ENCODE data around the gene SEZ6. TPM values are rescaled to one million over a fixed set of nuclear protein-coding genes. Genes with fewer than 3 reads are reported as not detected.

SEZ6 gene
- total RNA-seq, 1 donor from 2014 or later: not detected

DNA sequence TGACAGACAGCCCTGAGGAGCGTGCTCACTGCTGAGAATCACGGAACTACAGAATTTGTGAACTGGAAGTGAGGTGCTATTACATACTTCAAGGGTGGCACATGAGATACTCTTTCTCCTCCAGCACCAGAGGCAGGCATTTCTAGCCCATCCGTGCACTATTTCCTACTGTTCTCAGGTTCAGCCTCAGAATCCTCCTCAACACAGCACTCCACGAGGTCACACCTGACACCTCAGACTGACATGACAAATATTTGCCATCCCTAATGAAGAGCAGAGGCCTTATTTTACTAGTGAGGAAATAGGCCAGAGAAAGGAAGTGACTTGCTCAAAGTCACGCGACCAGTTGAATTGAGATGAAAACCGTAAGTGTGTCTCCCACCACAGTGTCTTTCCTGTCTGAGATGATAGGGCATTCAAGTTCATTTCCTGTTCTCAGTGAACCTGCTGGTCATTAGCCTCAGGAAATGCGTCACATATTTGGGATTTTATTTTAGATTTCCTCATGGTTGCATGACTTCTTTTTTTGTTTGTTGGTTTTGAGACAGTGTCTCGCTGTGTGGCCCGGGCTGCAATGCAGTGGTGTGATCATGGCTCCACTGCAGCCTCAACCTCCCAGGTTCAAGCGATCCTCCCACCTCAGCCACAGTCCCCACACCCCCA, 23.6 kb downstream of the SEZ6 start:
- Histone ChIP-seq H3K27me3 (ENCODE audit: control insufficient read depth, insufficient read depth, low read length) (peaks cover 17% of the 10 kb centered on the region), H3K4me3 (ENCODE audit: low read depth, low read length) (no peak overlapping the region), H3K36me3 (ENCODE audit: control insufficient read depth, insufficient read depth, low read length) (no peaks in the 10 kb centered on the region)
- FAIRE-seq (no peak), DNase-seq (ENCODE audit: low read depth) (no peak)
- TF ChIP-seq, protein P1, sequence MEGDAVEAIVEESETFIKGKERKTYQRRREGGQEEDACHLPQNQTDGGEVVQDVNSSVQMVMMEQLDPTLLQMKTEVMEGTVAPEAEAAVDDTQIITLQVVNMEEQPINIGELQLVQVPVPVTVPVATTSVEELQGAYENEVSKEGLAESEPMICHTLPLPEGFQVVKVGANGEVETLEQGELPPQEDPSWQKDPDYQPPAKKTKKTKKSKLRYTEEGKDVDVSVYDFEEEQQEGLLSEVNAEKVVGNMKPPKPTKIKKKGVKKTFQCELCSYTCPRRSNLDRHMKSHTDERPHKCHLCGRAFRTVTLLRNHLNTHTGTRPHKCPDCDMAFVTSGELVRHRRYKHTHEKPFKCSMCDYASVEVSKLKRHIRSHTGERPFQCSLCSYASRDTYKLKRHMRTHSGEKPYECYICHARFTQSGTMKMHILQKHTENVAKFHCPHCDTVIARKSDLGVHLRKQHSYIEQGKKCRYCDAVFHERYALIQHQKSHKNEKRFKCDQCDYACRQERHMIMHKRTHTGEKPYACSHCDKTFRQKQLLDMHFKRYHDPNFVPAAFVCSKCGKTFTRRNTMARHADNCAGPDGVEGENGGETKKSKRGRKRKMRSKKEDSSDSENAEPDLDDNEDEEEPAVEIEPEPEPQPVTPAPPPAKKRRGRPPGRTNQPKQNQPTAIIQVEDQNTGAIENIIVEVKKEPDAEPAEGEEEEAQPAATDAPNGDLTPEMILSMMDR (IDR thresholded peaks at IDR 0.05; ENCODE audit: insufficient read depth, low read length, severe bottlenecking): no peak

GRCh38 chr17:28978356-28978964, 27.4 kb downstream of the SEZ6 start:
- DNase-seq (ENCODE audit: low read depth) (no peak), FAIRE-seq (no peak)
- Histone ChIP-seq H3K4me3 (ENCODE audit: low read depth, low read length) (no peak overlapping the region), H3K27me3 (ENCODE audit: control insufficient read depth, insufficient read depth, low read length) (peaks cover 8% of the 10 kb centered on the region), H3K36me3 (ENCODE audit: control insufficient read depth, insufficient read depth, low read length) (no peaks in the 10 kb centered on the region)
- TF ChIP-seq, protein P1 (IDR thresholded peaks at IDR 0.05; ENCODE audit: insufficient read depth, low read length, severe bottlenecking): no peak

DNA sequence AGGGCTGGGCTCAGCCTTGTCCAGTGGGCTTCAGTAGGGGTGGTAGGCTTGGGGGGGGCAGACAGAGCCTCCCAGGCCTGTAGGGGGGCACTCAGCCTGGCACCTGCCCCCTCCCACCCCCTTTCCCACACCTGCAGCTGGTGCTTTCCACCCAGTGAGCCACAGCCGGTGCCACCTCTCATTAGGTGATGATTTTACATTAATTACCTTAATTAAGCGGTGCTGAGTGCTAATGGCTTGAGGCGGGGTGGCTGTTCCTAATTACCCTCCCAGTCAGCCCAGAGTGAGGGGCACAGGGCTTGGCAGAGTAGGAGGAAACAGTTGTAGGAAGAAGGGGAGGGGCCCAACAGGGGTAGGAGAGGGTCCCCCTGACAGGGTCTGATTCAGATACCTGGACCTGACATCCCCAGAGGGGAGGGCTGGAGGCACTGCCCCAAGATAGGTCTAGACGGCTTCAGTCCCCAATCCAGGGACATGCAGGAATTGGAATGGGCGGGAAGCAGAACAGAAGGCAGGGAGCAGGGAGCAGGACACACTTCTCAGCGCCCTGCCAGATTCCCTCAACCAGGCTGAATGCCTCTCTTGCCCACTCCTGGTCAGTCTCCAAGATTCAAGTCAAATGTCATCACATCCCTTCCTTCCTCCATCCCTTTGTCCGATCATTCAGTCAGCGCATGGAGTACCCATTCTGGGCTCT, 28.0 kb downstream of the SEZ6 start:
- DNase-seq (ENCODE audit: low read depth) (no peak), FAIRE-seq (peak; percentile 89)
- Histone ChIP-seq H3K4me3 (ENCODE audit: low read depth, low read length) (no peak overlapping the region), H3K27me3 (ENCODE audit: control insufficient read depth, insufficient read depth, low read length) (peaks cover 10% of the 10 kb centered on the region), H3K36me3 (ENCODE audit: control insufficient read depth, insufficient read depth, low read length) (no peaks in the 10 kb centered on the region)
- TF ChIP-seq, protein P1 (IDR thresholded peaks at IDR 0.05; ENCODE audit: insufficient read depth, low read length, severe bottlenecking): no peak

- FAIRE-seq (no peak), DNase-seq (ENCODE audit: low read depth) (no peak)
- Histone ChIP-seq H3K36me3 (ENCODE audit: control insufficient read depth, insufficient read depth, low read length) (no peaks in the 10 kb centered on the region), H3K4me3 (ENCODE audit: low read depth, low read length) (no peak overlapping the region), H3K27me3 (ENCODE audit: control insufficient read depth, insufficient read depth, low read length) (peaks cover 25% of the 10 kb centered on the region)
- TF ChIP-seq, protein P1 (IDR thresholded peaks at IDR 0.05; ENCODE audit: insufficient read depth, low read length, severe bottlenecking): no peak
Measured at GRCh38 chr17:28975646-28976045, 30.2 kb downstream of the SEZ6 start.

DNA sequence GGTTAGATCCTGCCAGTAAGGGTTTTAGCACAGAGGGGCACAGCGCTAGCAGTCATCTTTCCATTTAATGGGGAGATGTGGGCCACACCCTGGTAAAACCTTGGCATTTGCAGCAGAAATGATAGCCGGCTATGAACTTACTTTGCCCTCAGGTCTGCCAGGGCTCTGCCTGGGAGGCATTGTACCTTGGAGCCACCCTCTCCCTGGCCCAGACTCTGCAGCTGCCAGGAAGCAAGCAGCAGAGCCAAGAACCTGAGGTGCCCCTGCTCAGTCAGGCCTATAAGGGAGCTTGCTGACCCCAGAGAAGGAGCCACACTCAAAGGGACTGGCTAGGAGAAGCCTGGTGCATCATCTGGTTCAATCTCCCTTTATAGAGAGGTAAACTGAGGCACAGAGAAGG, 30.8 kb downstream of the SEZ6 start:
- DNase-seq (ENCODE audit: low read depth): no peak
- no peak overlapping the region for H3K4me3 ChIP-seq (ENCODE audit: low read depth, low read length)
- TF ChIP-seq, protein P1 (IDR thresholded peaks at IDR 0.05; ENCODE audit: insufficient read depth, low read length, severe bottlenecking): no peak
- no peak for FAIRE-seq
- peaks cover 27% of the 10 kb centered on the region for H3K27me3 ChIP-seq (ENCODE audit: control insufficient read depth, insufficient read depth, low read length)
- H3K36me3 ChIP-seq (ENCODE audit: control insufficient read depth, insufficient read depth, low read length): no peaks in the 10 kb centered on the region
